HUES6 (cell line): ENCODE data around the gene POMC.

Experiments
- H3K27ac ChIP-seq: 2 replicates; pipeline ENCODE4 v1.7.0; 2013; ENCODE audit warnings: low read depth, mild to moderate bottlenecking, low read length, inconsistent platforms
- H3K27me3 ChIP-seq: 2 replicates; pipeline ENCODE4 v1.6.1; 2013; ENCODE audit warnings: low read length; ENCODE audit not compliant: control insufficient read depth, insufficient read depth
- H3K36me3 ChIP-seq: 2 replicates; pipeline ENCODE4 v1.6.1; 2013; ENCODE audit warnings: low read length; ENCODE audit not compliant: control insufficient read depth, insufficient read depth
- H3K4me1 ChIP-seq: 2 replicates; pipeline ENCODE4 v1.6.1; 2013; ENCODE audit warnings: low read length; ENCODE audit not compliant: control insufficient read depth, insufficient read depth
- H3K4me3 ChIP-seq: 2 replicates; pipeline ENCODE4 v1.5.1; 2013; ENCODE audit warnings: low read depth, low read length
- H3K9ac ChIP-seq: one replicate; pipeline ENCODE4 v1.6.1; 2013; ENCODE audit warnings: mild to moderate bottlenecking, low read length
- H3K9me3 ChIP-seq: 2 replicates; pipeline ENCODE4 v1.6.1; 2013; ENCODE audit warnings: low read depth, low read length; ENCODE audit not compliant: control insufficient read depth, insufficient read depth

The POMC gene

GRCh38 chr2:25119263-25119662, 49.1 kb downstream of the POMC start:
- Histone ChIP-seq H3K27ac (no peak overlapping the region), H3K4me3 (no peak overlapping the region), H3K9me3 (no peaks in the 10 kb centered on the region), H3K9ac (no peak overlapping the region), H3K4me1 (no peaks in the 10 kb centered on the region), H3K27me3 (no peaks in the 10 kb centered on the region), H3K36me3 (no peaks in the 10 kb centered on the region)

DNA sequence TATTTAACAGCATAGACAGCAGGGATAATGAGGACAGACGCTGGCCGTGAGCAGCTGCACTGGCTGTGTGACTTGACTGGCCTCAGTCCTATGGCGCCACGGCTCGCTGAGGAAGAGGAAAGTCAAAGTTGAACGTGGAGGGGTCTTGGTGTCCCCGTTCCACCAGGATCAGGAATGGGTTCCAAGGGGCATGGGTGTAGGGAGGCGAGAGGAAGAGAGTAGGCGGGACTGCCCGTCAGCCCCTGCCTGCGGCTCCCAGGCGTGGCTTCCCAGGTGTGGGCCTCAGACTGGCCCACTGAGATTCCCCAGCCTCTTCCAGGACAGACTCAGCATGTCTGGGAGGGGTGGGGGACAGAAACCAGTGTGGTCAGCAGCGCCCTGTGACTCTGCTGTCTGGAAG, 51.4 kb downstream of the POMC start:
- H3K9me3 ChIP-seq = no peaks in the 10 kb centered on the region
- no peaks in the 10 kb centered on the region for H3K36me3 ChIP-seq
- no peaks in the 10 kb centered on the region for H3K4me1 ChIP-seq
- H3K27me3 ChIP-seq = no peaks in the 10 kb centered on the region
- H3K27ac ChIP-seq = no peak overlapping the region
- no peak overlapping the region for H3K4me3 ChIP-seq
- no peak overlapping the region for H3K9ac ChIP-seq

DNA sequence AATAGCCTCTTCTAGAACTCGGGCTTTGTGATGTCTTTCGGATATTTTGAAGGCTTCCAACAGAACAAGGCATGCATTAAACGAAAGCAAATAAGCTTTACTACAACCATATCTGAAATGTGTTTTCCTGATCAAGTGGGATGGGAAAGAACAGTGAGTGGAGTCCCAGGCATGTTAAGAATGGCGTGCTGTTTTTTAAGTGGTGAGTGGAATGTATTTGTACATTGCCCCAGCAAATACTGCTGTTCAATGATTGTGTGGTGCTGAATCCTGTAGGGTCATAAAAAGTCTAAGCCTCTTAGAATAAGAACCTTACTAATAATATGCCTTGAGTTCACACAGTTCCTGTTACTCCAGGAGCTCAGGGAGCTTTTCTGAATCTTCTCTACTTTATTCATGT, 52.5 kb downstream of the POMC start:
- Histone ChIP-seq H3K4me3 (no peak overlapping the region), H3K27me3 (no peaks in the 10 kb centered on the region), H3K9ac (no peak overlapping the region), H3K27ac (no peak overlapping the region), H3K36me3 (no peaks in the 10 kb centered on the region), H3K4me1 (no peaks in the 10 kb centered on the region), H3K9me3 (no peaks in the 10 kb centered on the region)

GRCh38 chr2:25115249-25115883, 53.0 kb downstream of the POMC start:
- H3K36me3 ChIP-seq = no peaks in the 10 kb centered on the region
- no peak overlapping the region for H3K27ac ChIP-seq
- H3K9ac ChIP-seq = no peak overlapping the region
- no peak overlapping the region for H3K4me3 ChIP-seq
- no peaks in the 10 kb centered on the region for H3K9me3 ChIP-seq
- H3K4me1 ChIP-seq = no peaks in the 10 kb centered on the region
- no peaks in the 10 kb centered on the region for H3K27me3 ChIP-seq

DNA sequence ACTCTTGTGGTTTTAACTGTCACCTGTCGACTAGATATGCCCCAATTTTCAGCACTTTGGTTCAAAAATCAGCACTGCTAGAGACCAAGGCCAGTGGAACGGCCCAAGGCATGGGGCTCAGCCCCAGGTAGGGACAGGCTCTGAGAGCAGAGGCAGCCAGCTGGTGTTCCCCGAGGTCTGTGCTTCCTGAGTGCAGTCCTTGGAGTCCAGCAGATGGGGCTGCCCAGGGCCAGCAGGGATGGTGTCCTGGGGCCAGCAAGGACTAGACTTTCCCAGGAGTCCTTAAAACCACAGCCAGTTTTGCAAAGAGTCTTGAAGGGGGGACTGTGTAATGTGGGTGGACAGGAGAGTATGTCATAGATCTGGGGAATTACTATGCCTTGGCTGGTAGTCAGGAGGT, 56.3 kb downstream of the POMC start:
- no peak overlapping the region for H3K4me3 ChIP-seq
- H3K27me3 ChIP-seq = no peaks in the 10 kb centered on the region
- H3K36me3 ChIP-seq = no peaks in the 10 kb centered on the region
- no peaks in the 10 kb centered on the region for H3K9me3 ChIP-seq
- H3K27ac ChIP-seq = no peak overlapping the region
- no peaks in the 10 kb centered on the region; the same call in 1 of the 2 replicates for H3K4me1 ChIP-seq
- H3K9ac ChIP-seq = no peak overlapping the region
